ENCODE measurements around the gene CFAP97D1. TPM values are rescaled to one million over a fixed set of nuclear protein-coding genes. Genes with fewer than 3 reads are reported as not detected.
A peak's percentile ranks its signal among the peaks of the same experiment; 100 is the strongest.

The CFAP97D1 gene
- total RNA-seq, 1 donor from 2014 or later = not detected

- ATAC-seq (no peak), DNase-seq (no peak)
- H3K27me3 ChIP-seq = no peaks in the 10 kb centered on the region
- H3K36me3 ChIP-seq = no peaks in the 10 kb centered on the region
- TF ChIP-seq CTCF (IDR thresholded peaks at IDR 0.05) = no peak
- intact Hi-C loops (cut with DNase I) = no loop called here
- no peaks in the 10 kb centered on the region for H3K9me3 ChIP-seq
- no peak overlapping the region for H3K4me3 ChIP-seq
- no peaks in the 10 kb centered on the region for H3K4me1 ChIP-seq
- no peak overlapping the region for H3K27ac ChIP-seq
Measured at GRCh38 chr17:43740541-43740940, 39.7 kb upstream of the CFAP97D1 start.

GRCh38 chr17:43741636-43742035, 38.6 kb upstream of the CFAP97D1 start:
- Histone ChIP-seq H3K4me1 (no peaks in the 10 kb centered on the region), H3K4me3 (no peak overlapping the region), H3K36me3 (no peaks in the 10 kb centered on the region), H3K27me3 (no peaks in the 10 kb centered on the region), H3K9me3 (no peaks in the 10 kb centered on the region), H3K27ac (no peak overlapping the region)
- intact Hi-C loops (cut with DNase I) = no loop called here
- ATAC-seq (peak; percentile 33), DNase-seq (no peak)
- no peak for TF ChIP-seq CTCF (IDR thresholded peaks at IDR 0.05)

GRCh38 chr17:43745541-43745940, 34.7 kb upstream of the CFAP97D1 start:
- ATAC-seq (no peak), DNase-seq (no peak)
- Histone ChIP-seq H3K4me3 (no peak overlapping the region), H3K4me1 (no peaks in the 10 kb centered on the region), H3K9me3 (no peaks in the 10 kb centered on the region), H3K27me3 (peaks cover 12% of the 10 kb centered on the region), H3K36me3 (no peaks in the 10 kb centered on the region), H3K27ac (peak overlapping the region; percentile 12)
- TF ChIP-seq CTCF (IDR thresholded peaks at IDR 0.05) = no peak
- intact Hi-C loops (cut with DNase I) = no loop called here

GRCh38 chr17:43750153-43750552, 30.1 kb upstream of the CFAP97D1 start:
- Histone ChIP-seq H3K27me3 (peaks cover 18% of the 10 kb centered on the region), H3K4me1 (peaks cover 3% of the 10 kb centered on the region), H3K9me3 (no peaks in the 10 kb centered on the region), H3K36me3 (no peaks in the 10 kb centered on the region), H3K4me3 (no peak overlapping the region), H3K27ac (no peak overlapping the region)
- TF ChIP-seq CTCF (IDR thresholded peaks at IDR 0.05) = no peak
- no peak for ATAC-seq
- no peak for DNase-seq
- intact Hi-C loops (cut with DNase I) = loop anchor here (10.0 kb wide), 1 partner anchor 165 kb away; no protein-coding TSS in a partner anchor

- DNase-seq (no peak), ATAC-seq (no peak)
- no peak overlapping the region for H3K4me3 ChIP-seq
- H3K36me3 ChIP-seq = no peaks in the 10 kb centered on the region
- H3K27me3 ChIP-seq = peaks cover 19% of the 10 kb centered on the region
- H3K4me1 ChIP-seq = peaks cover 9% of the 10 kb centered on the region
- no peak overlapping the region for H3K27ac ChIP-seq
- intact Hi-C loops (cut with DNase I) = loop anchor here (10.0 kb wide), 1 partner anchor 169 kb away; no protein-coding TSS in a partner anchor
- TF ChIP-seq CTCF (IDR thresholded peaks at IDR 0.05) = no peak
- H3K9me3 ChIP-seq = no peaks in the 10 kb centered on the region
Measured at GRCh38 chr17:43753493-43754129, 26.6 kb upstream of the CFAP97D1 start.
